Body of pancreas (tissue), 4 donors: ENCODE results near the gene IQCE. TPM values are rescaled to one million over a fixed set of nuclear protein-coding genes. Genes with fewer than 3 reads are reported as not detected.

Experiments
- ATAC-seq: fragments of 150-250 bp; one replicate; pipeline ENCODE4 v1.9.1; 2016
- DNase-seq, 4 donors: peaks; one replicate each; pipeline ENCODE4 v3.0.0-alpha.2; 2019
- H3K27ac ChIP-seq, 4 donors: fragments of 200-600 bp; sonication (generic); 1 replicate in 3 of 4; 2 replicates in 1 of 4; pipeline versions ENCODE4 v1.5.1 to v1.6.1; 2016 to 2019; ENCODE audit warnings: mild to moderate bottlenecking in 1 of 4, mixed read lengths in 1 of 4, moderate library complexity in 1 of 4
- H3K27me3 ChIP-seq, 2 donors: fragments of 200-600 bp; sonication (generic); one replicate each; pipeline ENCODE4 v1.6.0; 2016; ENCODE audit warnings: mild to moderate bottlenecking in 1 of 2
- H3K36me3 ChIP-seq, 2 donors: fragments of 200-600 bp; sonication (generic); replicated peaks in 1 of 2; 2 replicates each; pipeline ENCODE4 v1.5.1; 2016; ENCODE audit warnings: low read depth in 2 of 2; ENCODE audit not compliant: insufficient read depth in 1 of 2
- H3K4me1 ChIP-seq: fragments of 200-600 bp; sonication (generic); one replicate; pipeline ENCODE4 v1.6.0; 2016
- H3K4me3 ChIP-seq, 2 donors: fragments of 200-600 bp; sonication (generic); 1 replicate in 1 of 2; 2 replicates in 1 of 2; pipeline ENCODE4 v1.5.1; 2016 to 2019
- H3K9me3 ChIP-seq, 3 donors: fragments of 200-600 bp; sonication (generic); 1 replicate in 2 of 3; 2 replicates in 1 of 3; pipeline ENCODE4 v1.5.1; 2016
- POLR2A ChIP-seq, 3 donors: fragments of 450-650 bp; IDR thresholded peaks; one replicate each; pipeline ENCODE4 v1.6.1; 2016; ENCODE audit warnings: antibody characterized with exemption in 3 of 3, mild to moderate bottlenecking in 2 of 3
- WGBS, 2 donors: methylation state at CpG; one replicate each; pipeline ENCODE4 v1.1.5; 2017; 5-methylcytosine and 5-hydroxymethylcytosine counted together
- intact Hi-C: fragments of 100-400 bp; cut with DNase I; formaldehyde crosslinking; loops from one replicate; pipeline ENCODE4 v1.15.1; 2023
- total RNA-seq, 2 donors: library from RNA; depleted of rRNA; stranded (reverse); fragments of >200 nt; gene quantifications; one replicate each; pipeline ENCODE4 v1.1.0, GENCODE V29; 2016
- TF ChIP-seq, protein P1 (sequence below), 7 experiments: fragments of 450-650 bp in 4 of 7; fragments of 200-600 bp in 3 of 7; sonication (generic) in 3 of 7; IDR thresholded peaks; one replicate each; pipeline ENCODE4 v1.5.1; 2016 to 2019; ENCODE audit warnings: antibody characterized with exemption in 7 of 7

The IQCE gene
- total RNA-seq, 2 donors from 2014 or later, result 7.8 to 73.2 TPM

DNA sequence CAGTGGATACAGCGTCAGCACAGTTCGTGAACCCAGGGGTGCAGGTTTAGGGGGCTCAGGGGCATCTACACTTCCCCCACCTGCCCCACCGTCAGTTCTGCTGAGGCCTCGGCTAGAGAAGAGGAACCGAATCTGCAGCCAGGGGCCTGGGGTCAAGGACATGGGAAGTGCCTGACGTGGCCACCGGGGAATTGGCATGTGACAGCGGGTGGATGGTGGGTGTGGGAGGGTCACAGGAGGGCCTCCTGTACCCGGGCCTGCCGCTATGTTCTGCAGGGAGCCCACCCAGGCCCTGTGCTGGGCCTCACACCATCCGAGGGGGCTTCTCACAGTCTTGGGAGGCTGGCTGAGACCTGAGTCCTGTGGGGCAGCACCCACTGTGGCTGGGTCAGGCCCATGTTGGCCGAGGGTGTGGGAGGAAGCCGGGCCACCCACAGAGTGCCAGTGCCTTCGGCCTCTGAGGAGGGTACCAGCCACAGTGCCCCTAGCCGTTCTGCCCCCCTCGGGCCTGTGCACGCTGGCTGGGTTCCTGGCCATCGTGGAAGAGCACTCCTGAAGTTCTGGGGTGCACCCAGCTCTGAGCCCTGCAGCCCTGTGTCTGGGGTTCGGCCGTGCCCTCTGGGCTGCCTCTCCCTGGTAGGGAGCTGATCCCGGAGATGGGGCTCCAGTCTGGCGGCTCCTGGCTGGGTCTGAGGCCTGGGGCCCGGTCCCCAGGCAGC is 78.9 kb downstream of the IQCE start:
- ATAC-seq (no peak), DNase-seq (peak in 2 of 4 donors; percentile 29 to 77)
- Histone ChIP-seq H3K4me1 (peaks cover 84% of the 10 kb centered on the region), H3K4me3 (no peak overlapping the region), H3K27me3 (no peaks in the 10 kb centered on the region), H3K36me3 (no peaks in the 10 kb centered on the region), H3K9me3 (no peaks in the 10 kb centered on the region), H3K27ac (peak overlapping the region in 2 of 4 donors; percentile 56 to 70)
- intact Hi-C loops, result no loop called here
- WGBS, 2 donors, result 71 to 95% methylated on average over 3 to 17 of the region's 23 CpGs
- TF ChIP-seq, protein P1, sequence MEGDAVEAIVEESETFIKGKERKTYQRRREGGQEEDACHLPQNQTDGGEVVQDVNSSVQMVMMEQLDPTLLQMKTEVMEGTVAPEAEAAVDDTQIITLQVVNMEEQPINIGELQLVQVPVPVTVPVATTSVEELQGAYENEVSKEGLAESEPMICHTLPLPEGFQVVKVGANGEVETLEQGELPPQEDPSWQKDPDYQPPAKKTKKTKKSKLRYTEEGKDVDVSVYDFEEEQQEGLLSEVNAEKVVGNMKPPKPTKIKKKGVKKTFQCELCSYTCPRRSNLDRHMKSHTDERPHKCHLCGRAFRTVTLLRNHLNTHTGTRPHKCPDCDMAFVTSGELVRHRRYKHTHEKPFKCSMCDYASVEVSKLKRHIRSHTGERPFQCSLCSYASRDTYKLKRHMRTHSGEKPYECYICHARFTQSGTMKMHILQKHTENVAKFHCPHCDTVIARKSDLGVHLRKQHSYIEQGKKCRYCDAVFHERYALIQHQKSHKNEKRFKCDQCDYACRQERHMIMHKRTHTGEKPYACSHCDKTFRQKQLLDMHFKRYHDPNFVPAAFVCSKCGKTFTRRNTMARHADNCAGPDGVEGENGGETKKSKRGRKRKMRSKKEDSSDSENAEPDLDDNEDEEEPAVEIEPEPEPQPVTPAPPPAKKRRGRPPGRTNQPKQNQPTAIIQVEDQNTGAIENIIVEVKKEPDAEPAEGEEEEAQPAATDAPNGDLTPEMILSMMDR (IDR thresholded peaks at IDR 0.05), result no peak
- TF ChIP-seq POLR2A (IDR thresholded peaks at IDR 0.05), result peak in 1 of 3 donors; percentile 27

DNA sequence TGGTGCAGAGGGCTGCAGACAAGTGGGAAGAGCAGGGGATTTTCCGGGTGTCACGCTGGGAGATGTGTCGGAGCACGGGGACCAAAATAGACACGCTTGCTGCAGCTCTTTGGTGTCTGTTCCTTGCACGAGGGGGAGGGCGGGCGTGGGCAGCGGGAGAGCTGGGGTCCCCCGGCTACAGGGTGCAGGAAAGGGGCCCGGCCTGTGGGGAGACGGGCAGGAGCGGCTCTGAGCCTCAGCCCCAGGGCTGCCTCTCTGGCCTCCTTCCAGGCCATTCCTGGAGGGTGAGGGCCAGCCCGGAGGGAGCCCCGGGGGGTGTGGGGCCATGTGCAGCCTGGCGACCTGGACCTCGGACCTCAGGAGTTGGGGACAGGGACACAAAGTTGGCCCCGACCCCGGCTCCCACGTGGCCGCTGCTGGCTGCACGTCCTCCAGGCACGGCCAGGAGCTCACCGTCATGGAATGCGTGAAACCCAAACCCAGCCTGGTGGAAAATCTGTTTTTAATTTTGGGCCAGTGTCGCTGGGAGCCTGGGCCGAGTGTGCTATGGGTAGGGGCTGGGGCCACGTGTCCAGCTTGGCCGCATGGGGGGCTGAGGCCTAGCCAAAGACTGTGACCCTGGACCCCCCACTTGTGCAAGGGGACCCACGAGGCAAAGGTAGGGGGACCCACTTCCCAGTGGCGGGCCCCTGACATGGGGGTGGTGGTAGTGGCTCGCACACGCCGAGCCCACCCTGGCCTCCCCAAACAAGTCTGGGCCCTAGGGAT is 79.6 kb downstream of the IQCE start:
- ATAC-seq, result peak; percentile 9
- H3K27me3 ChIP-seq, result no peaks in the 10 kb centered on the region
- TF ChIP-seq POLR2A (IDR thresholded peaks at IDR 0.05), result no peak
- TF ChIP-seq, protein P1 (IDR thresholded peaks at IDR 0.05), result no peak
- peaks cover 77% of the 10 kb centered on the region for H3K4me1 ChIP-seq
- peak overlapping the region in 2 of 4 donors; percentile 56 to 70 for H3K27ac ChIP-seq
- WGBS, 2 donors, result 80 to 82% methylated on average over 17 to 34 of the region's 34 CpGs
- H3K9me3 ChIP-seq, result no peaks in the 10 kb centered on the region
- intact Hi-C loops, result no loop called here
- H3K36me3 ChIP-seq, result no peaks in the 10 kb centered on the region
- H3K4me3 ChIP-seq, result no peak overlapping the region
- peak in 3 of 4 donors; percentile 28 to 51 (median 39) for DNase-seq

DNA sequence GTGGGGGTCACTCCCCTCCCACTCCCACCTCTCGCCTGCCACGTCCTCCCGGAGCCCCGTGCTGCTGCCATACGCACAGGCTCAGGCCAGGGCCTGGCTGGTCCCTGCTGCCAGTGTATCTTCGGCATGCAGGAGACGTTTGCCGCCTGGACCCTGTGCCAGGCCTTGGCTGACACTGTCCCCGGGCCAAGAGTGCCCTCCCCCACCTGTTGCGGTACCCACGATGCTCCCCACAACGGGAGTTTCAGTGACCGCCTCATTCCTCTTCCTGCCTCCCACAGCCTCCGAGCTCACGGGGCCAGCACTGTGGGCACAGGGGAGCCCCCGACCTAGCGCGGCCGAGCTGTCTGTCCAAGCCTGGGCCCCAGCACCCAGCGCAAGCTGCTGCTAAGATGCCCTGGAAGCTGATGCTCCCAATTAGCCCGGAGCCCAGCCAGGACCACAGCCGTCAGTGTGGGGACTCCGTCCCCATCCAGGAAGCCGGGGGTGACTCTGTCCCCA is 80.5 kb downstream of the IQCE start:
- H3K4me1 ChIP-seq, result peaks cover 69% of the 10 kb centered on the region

DNA sequence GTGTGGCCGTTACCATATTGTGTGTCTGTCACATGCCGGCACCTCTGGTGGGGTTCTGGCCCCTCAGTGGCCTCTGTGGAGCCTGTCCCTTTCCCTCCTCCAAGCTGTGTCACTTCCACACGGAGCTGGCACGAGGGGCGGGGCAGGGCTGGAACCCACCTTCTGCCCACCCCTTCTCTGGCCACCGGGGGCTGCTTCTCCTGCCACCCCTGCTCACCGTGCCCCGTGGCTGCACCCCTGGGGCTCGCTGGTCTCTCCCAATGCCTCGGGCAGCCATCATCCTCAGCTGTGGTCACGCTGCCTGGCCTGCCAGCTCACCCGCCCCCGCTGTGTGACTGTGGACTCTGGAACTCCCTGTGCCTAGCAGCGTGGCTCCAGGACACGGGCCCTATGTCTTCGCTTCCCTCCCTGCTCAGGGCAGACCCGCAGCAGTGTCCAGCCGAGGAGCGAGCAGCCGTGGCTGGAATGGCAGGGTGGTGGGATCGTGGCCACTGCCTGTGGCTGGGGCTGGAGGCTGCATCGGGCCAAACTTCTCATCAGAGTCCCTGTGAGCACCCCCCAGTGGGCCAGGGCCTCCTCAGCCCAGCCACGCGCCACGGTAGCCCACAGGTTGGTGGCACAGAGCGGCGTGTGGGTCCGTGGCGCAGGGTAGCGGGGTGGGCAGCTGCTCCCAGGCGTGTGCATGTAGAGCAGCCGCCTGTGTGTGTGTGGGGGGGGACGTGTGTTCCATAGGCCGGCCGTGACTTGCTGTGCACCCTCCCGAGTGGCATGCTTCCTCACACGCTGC is 81.1 kb downstream of the IQCE start:
- no peak overlapping the region for H3K4me3 ChIP-seq
- ATAC-seq (no peak), DNase-seq (no peak)
- H3K27me3 ChIP-seq, result no peaks in the 10 kb centered on the region
- WGBS, 2 donors, result 85 to 87% methylated on average over 13 to 35 of the region's 37 CpGs
- intact Hi-C loops, result no loop called here
- no peaks in the 10 kb centered on the region for H3K36me3 ChIP-seq
- H3K27ac ChIP-seq, result peak overlapping the region in 3 of 4 donors; percentile 79 to 88 (median 83)
- TF ChIP-seq, protein P1 (IDR thresholded peaks at IDR 0.05), result no peak
- TF ChIP-seq POLR2A (IDR thresholded peaks at IDR 0.05), result no peak
- H3K4me1 ChIP-seq, result peaks cover 68% of the 10 kb centered on the region
- H3K9me3 ChIP-seq, result no peaks in the 10 kb centered on the region

More for the DNA sequence above, 80.5 kb downstream of the IQCE start:
- Histone ChIP-seq H3K27ac (peak overlapping the region in 1 of 4 donors; percentile 56), H3K4me3 (no peak overlapping the region), H3K9me3 (no peaks in the 10 kb centered on the region), H3K27me3 (no peaks in the 10 kb centered on the region), H3K36me3 (no peaks in the 10 kb centered on the region)
- TF ChIP-seq POLR2A (IDR thresholded peaks at IDR 0.05), result no peak
- TF ChIP-seq, protein P1 (IDR thresholded peaks at IDR 0.05), result no peak
- DNase-seq (no peak), ATAC-seq (no peak)
- intact Hi-C loops, result no loop called here
- 40 to 83% methylated on average over 1 to 19 of the region's 24 CpGs for WGBS, 2 donors
